Astrocyte (in vitro differentiated cells and primary cell): ENCODE data around the gene ETS1. TPM values are rescaled to one million over a fixed set of nuclear protein-coding genes. Genes with fewer than 3 reads are reported as not detected.
A peak's percentile ranks its signal among the peaks of the same experiment; 100 is the strongest.

Experiments
- DNase-seq: peaks from one replicate; pipeline ENCODE4 v3.0.0-alpha.2; 2010; ENCODE audit warnings: low read depth
- FAIRE-seq: peaks from 2 replicates; lab custom pipeline; 2011; peaks lifted over from hg19 to GRCh38; lab: Jason Lieb, UNC
- H2AFZ ChIP-seq: 2 replicates; pipeline ENCODE4 v1.6.0; 2012; ENCODE audit warnings: low read depth, low read length, inconsistent platforms
- H3K27ac ChIP-seq: 2 replicates; pipeline ENCODE4 v1.5.1; 2011; ENCODE audit warnings: low read depth, low read length, inconsistent platforms
- H3K27me3 ChIP-seq: 2 replicates; pipeline ENCODE4 v1.6.0; 2011; ENCODE audit warnings: low read length, inconsistent platforms; ENCODE audit not compliant: insufficient read depth
- H3K36me3 ChIP-seq: 2 replicates; pipeline ENCODE4 v1.5.1; 2011; ENCODE audit warnings: low read length, inconsistent platforms; ENCODE audit not compliant: insufficient read depth
- H3K4me1 ChIP-seq: 2 replicates; pipeline ENCODE4 v1.5.1; 2011; ENCODE audit warnings: low read length, inconsistent platforms; ENCODE audit not compliant: insufficient read depth
- H3K4me2 ChIP-seq: 2 replicates; pipeline ENCODE4 v1.6.0; 2012; ENCODE audit warnings: low read length, inconsistent platforms
- H3K4me3 ChIP-seq: 2 replicates; pipeline ENCODE4 v1.5.1; 2011; ENCODE audit warnings: low read depth, mild to moderate bottlenecking, low read length, inconsistent platforms; ENCODE audit not compliant: insufficient read depth
- H3K79me2 ChIP-seq: 2 replicates; pipeline ENCODE4 v1.6.0; 2012; ENCODE audit warnings: mild to moderate bottlenecking, low read length, inconsistent platforms; ENCODE audit not compliant: insufficient read depth
- H3K9ac ChIP-seq: 2 replicates; pipeline ENCODE4 v1.6.0; 2012; ENCODE audit warnings: mild to moderate bottlenecking, low read length, inconsistent platforms
- H3K9me3 ChIP-seq: 2 replicates; pipeline ENCODE4 v1.5.1; 2012; ENCODE audit warnings: low read depth, mild to moderate bottlenecking, low read length, inconsistent platforms; ENCODE audit not compliant: insufficient read depth
- H4K20me1 ChIP-seq: 2 replicates; pipeline ENCODE4 v1.6.0; 2012; ENCODE audit warnings: low read length, inconsistent platforms; ENCODE audit not compliant: insufficient read depth
- H3K27ac Mint-ChIP-seq: one replicate; pipeline ENCODE4 v1.8.0; 2021; ENCODE audit warnings: mild to moderate bottlenecking, mixed read lengths; ENCODE audit not compliant: unreplicated experiment
- H3K27me3 Mint-ChIP-seq: one replicate; pipeline ENCODE4 v1.8.0; 2021; ENCODE audit warnings: low read depth, mixed read lengths; ENCODE audit not compliant: unreplicated experiment
- H3K36me3 Mint-ChIP-seq: one replicate; pipeline ENCODE4 v1.8.0; 2021; ENCODE audit warnings: low read depth, mixed read lengths; ENCODE audit not compliant: unreplicated experiment
- H3K4me1 Mint-ChIP-seq: one replicate; pipeline ENCODE4 v1.8.0; 2021; ENCODE audit warnings: low read depth, mixed read lengths; ENCODE audit not compliant: unreplicated experiment
- H3K4me3 Mint-ChIP-seq: one replicate; pipeline ENCODE4 v1.8.0; 2021; ENCODE audit warnings: mild to moderate bottlenecking, moderate library complexity, mixed read lengths; ENCODE audit not compliant: unreplicated experiment
- H3K9me3 Mint-ChIP-seq: one replicate; pipeline ENCODE4 v1.8.0; 2021; ENCODE audit warnings: mild to moderate bottlenecking, mixed read lengths; ENCODE audit not compliant: unreplicated experiment
- CTCF ChIP-seq: IDR thresholded peaks from 2 replicates; pipeline ENCODE4 v1.5.1; 2011; ENCODE audit warnings: low read depth, mild to moderate bottlenecking, inconsistent platforms, low read length, moderate library complexity; ENCODE audit not compliant: insufficient read depth
- EZH2 ChIP-seq: IDR thresholded peaks from 2 replicates; pipeline ENCODE4 v1.6.1; 2012; ENCODE audit warnings: mild to moderate bottlenecking, low read length, inconsistent platforms; ENCODE audit not compliant: insufficient read depth
- total RNA-seq: library from RNA; stranded (reverse); gene quantifications from 2 replicates; pipeline ENCODE4 v1.2.1, GENCODE V29; 2021

ETS1 gene
- total RNA-seq, 1 donor from 2014 or later, result 107 TPM

DNA sequence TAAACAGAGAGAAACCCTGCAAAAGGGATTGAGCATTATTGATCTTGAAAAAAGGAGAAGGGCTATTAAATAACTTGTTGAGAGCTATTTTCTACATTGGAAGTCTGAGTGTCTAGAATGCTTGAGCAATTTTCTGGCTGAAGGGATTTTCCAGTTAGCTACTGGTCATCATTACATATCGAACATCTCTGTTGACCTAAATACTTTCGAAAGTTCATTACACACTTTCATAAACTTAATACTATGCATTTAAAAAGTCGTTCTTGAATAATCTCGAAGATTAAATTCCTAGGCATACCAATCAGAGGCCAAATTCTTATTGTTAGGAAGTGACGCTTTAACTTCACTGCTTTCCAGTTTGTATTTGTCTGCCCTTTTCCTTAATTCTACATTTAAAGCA, 13.7 kb downstream of the ETS1 start:
- Histone ChIP-seq H3K36me3 (no peaks in the 10 kb centered on the region), H3K79me2 (no peaks in the 10 kb centered on the region), H2AFZ (no peak overlapping the region), H3K4me3 (no peak overlapping the region), H4K20me1 (no peaks in the 10 kb centered on the region), H3K27me3 (peaks cover 5% of the 10 kb centered on the region), H3K4me2 (no peak overlapping the region), H3K27ac (no peak overlapping the region), H3K9ac (no peak overlapping the region), H3K4me1 (no peaks in the 10 kb centered on the region), H3K9me3 (no peaks in the 10 kb centered on the region)
- TF ChIP-seq CTCF (no peak), EZH2 (no peak)
- Mint-ChIP-seq H3K9me3 (no peaks in the 10 kb centered on the region), H3K36me3 (no peaks in the 10 kb centered on the region), H3K27me3 (no peaks in the 10 kb centered on the region), H3K4me3 (no peak overlapping the region), H3K27ac (no peak overlapping the region), H3K4me1 (peaks cover 18% of the 10 kb centered on the region)
- no peak for DNase-seq
- FAIRE-seq, result peak; percentile 9

DNA sequence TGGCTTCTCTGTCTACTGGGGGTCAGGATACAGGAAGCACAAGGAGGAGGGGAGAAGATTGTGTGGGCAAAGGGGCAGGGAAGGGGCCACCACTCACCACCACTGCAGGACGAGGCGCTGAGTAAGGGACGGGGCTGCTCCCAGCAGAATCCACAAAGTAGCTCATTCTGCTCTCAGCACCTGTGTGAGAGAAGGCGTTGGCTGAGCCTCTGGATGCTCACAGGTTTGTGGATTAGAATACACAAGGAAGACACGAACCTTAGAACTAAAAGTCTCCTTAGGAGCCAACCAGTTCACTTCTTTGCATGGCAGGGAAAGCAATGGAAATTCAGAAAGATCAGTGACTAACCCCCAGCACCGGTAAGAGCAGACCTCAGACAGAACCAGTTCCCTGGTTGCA, 14.4 kb downstream of the ETS1 start:
- no peak overlapping the region for H3K9ac ChIP-seq
- H3K4me2 ChIP-seq, result no peak overlapping the region
- Mint-ChIP-seq H3K4me1 (peaks cover 18% of the 10 kb centered on the region), H3K4me3 (no peak overlapping the region), H3K9me3 (no peaks in the 10 kb centered on the region), H3K27ac (no peak overlapping the region), H3K27me3 (no peaks in the 10 kb centered on the region), H3K36me3 (no peaks in the 10 kb centered on the region)
- FAIRE-seq (no peak), DNase-seq (no peak)
- no peaks in the 10 kb centered on the region for H3K79me2 ChIP-seq
- no peak overlapping the region for H3K27ac ChIP-seq
- no peak overlapping the region for H2AFZ ChIP-seq
- H3K27me3 ChIP-seq, result peaks cover 5% of the 10 kb centered on the region
- no peaks in the 10 kb centered on the region for H3K9me3 ChIP-seq
- no peaks in the 10 kb centered on the region for H4K20me1 ChIP-seq
- H3K36me3 ChIP-seq, result no peaks in the 10 kb centered on the region
- H3K4me3 ChIP-seq, result no peak overlapping the region
- H3K4me1 ChIP-seq, result no peaks in the 10 kb centered on the region
- TF ChIP-seq CTCF (no peak), EZH2 (no peak)

DNA sequence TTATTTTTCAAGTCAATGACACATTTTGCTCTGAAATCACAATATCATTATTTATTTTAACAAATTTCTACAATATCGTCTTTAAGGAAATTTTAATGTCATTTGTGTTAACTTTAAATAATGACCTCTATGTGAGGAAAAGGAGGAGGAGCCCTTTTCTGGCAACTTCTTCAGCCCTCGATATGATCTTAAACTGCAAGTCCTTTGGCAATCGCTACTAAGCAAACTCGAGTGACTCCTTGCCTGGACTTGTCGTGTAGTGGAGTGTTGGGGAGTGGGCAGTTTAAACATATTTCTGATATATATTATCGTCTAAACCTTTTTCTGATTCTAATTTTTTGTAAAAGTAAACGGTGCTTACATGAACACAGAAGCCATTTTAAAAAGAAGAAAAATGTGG, 16.7 kb downstream of the ETS1 start:
- H3K4me2 ChIP-seq, result no peak overlapping the region
- Mint-ChIP-seq H3K4me3 (no peak overlapping the region), H3K36me3 (no peaks in the 10 kb centered on the region), H3K27ac (no peak overlapping the region), H3K9me3 (no peaks in the 10 kb centered on the region), H3K4me1 (peaks cover 10% of the 10 kb centered on the region), H3K27me3 (peaks cover 3% of the 10 kb centered on the region)
- FAIRE-seq (no peak), DNase-seq (no peak)
- TF ChIP-seq EZH2 (no peak), CTCF (no peak)
- no peaks in the 10 kb centered on the region for H4K20me1 ChIP-seq
- H3K4me1 ChIP-seq, result no peaks in the 10 kb centered on the region
- no peak overlapping the region for H3K27ac ChIP-seq
- no peaks in the 10 kb centered on the region for H3K36me3 ChIP-seq
- no peaks in the 10 kb centered on the region for H3K79me2 ChIP-seq
- H2AFZ ChIP-seq, result no peak overlapping the region
- H3K4me3 ChIP-seq, result no peak overlapping the region
- H3K9ac ChIP-seq, result no peak overlapping the region
- H3K27me3 ChIP-seq, result no peaks in the 10 kb centered on the region
- H3K9me3 ChIP-seq, result no peaks in the 10 kb centered on the region
